Thyroid gland (tissue), 4 donors: ENCODE data around the gene WFIKKN1. TPM values are rescaled to one million over a fixed set of nuclear protein-coding genes. Genes with fewer than 3 reads are reported as not detected.

Experiments
- DNase-seq, 2 donors: peaks; one replicate each; pipeline ENCODE4 v3.0.0-alpha.2; 2019
- H3K27ac ChIP-seq, 3 donors: fragments of 200-600 bp; sonication (generic); 1 replicate in 2 of 3; 2 replicates in 1 of 3; pipeline ENCODE4 v1.5.1; 2016 to 2019; ENCODE audit warnings: mild to moderate bottlenecking in 1 of 3, moderate library complexity in 1 of 3
- H3K27me3 ChIP-seq: fragments of 200-600 bp; sonication (generic); one replicate; pipeline ENCODE4 v1.5.1; 2019
- H3K36me3 ChIP-seq, 2 donors: fragments of 200-600 bp; sonication (generic); one replicate each; pipeline ENCODE4 v1.5.1; 2016 to 2019
- H3K4me1 ChIP-seq, 2 donors: fragments of 200-600 bp; sonication (generic); one replicate each; pipeline ENCODE4 v1.5.1; 2017 to 2019
- H3K4me3 ChIP-seq, 3 donors: fragments of 200-600 bp; sonication (generic); replicated peaks in 1 of 3; 1 replicate in 2 of 3; 2 replicates in 1 of 3; pipeline ENCODE4 v1.5.1; 2016; ENCODE audit warnings: mild to moderate bottlenecking in 1 of 3
- H3K9me3 ChIP-seq: fragments of 200-600 bp; sonication (generic); one replicate; pipeline ENCODE4 v1.5.1; 2017
- CTCF ChIP-seq, 6 experiments: fragments of 200-600 bp in 3 of 6; fragments of 450-650 bp in 3 of 6; sonication (generic) in 3 of 6; IDR thresholded peaks; one replicate each; pipeline ENCODE4 v1.5.1; 2016 to 2019; ENCODE audit warnings: antibody characterized with exemption in 6 of 6, mild to moderate bottlenecking in 2 of 6, inconsistent platforms in 1 of 6, moderate library complexity in 1 of 6
- POLR2A ChIP-seq, 2 donors: fragments of 450-650 bp; IDR thresholded peaks; one replicate each; pipeline ENCODE4 v1.6.1; 2017; ENCODE audit warnings: antibody characterized with exemption in 2 of 2, mild to moderate bottlenecking in 2 of 2, moderate library complexity in 1 of 2
- WGBS, 2 donors: methylation state at CpG; one replicate each; pipeline ENCODE4 v1.1.5; 2017; 5-methylcytosine and 5-hydroxymethylcytosine counted together
- intact Hi-C: fragments of 100-400 bp; cut with DNase I; formaldehyde crosslinking; loops from one replicate; pipeline ENCODE4 v1.15.1; 2023
- total RNA-seq, 4 donors: library from RNA; depleted of rRNA; stranded (reverse); fragments of >200 nt; gene quantifications; one replicate each; pipeline ENCODE4 v1.2.3, GENCODE V29; 2016

WFIKKN1 gene
- total RNA-seq, 4 donors from 2014 or later, result 0.13 to 1.8 (median 0.77) TPM

- Histone ChIP-seq H3K4me1 (peaks cover 12 to 28% of the 10 kb centered on the region in 2 donors), H3K27ac (no peak overlapping the region), H3K27me3 (no peaks in the 10 kb centered on the region), H3K36me3 (peaks cover 33 to 44% of the 10 kb centered on the region in 2 donors), H3K9me3 (no peaks in the 10 kb centered on the region), H3K4me3 (no peak overlapping the region)
- intact Hi-C loops, result no loop called here
- no peak for DNase-seq
- no peak for TF ChIP-seq POLR2A (IDR thresholded peaks at IDR 0.05)
- no peak for TF ChIP-seq CTCF (IDR thresholded peaks at IDR 0.05)
- WGBS, 2 donors, result 93 to 95% methylated on average over 18 to 32 of the region's 40 CpGs
These were observed 40.8 kb downstream of the WFIKKN1 start for GRCh38 chr16:671353-672131.

GRCh38 chr16:672371-672770 lies 41.6 kb downstream of the WFIKKN1 start:
- no peak for DNase-seq
- H3K36me3 ChIP-seq, result peaks cover 33 to 44% of the 10 kb centered on the region in 2 donors
- no peaks in the 10 kb centered on the region for H3K27me3 ChIP-seq
- WGBS, 2 donors, result 93% methylated on average over 8 of the region's 19 CpGs; no CpG with 5 or more reads in 1 of the 2 donors
- no peak overlapping the region for H3K27ac ChIP-seq
- peaks cover 12 to 25% of the 10 kb centered on the region in 2 donors for H3K4me1 ChIP-seq
- intact Hi-C loops, result no loop called here
- TF ChIP-seq CTCF (IDR thresholded peaks at IDR 0.05) (no peak), POLR2A (IDR thresholded peaks at IDR 0.05) (no peak)
- H3K9me3 ChIP-seq, result no peaks in the 10 kb centered on the region
- no peak overlapping the region for H3K4me3 ChIP-seq

GRCh38 chr16:672851-673250 lies 42.1 kb downstream of the WFIKKN1 start:
- H3K36me3 ChIP-seq, result peaks cover 33 to 44% of the 10 kb centered on the region in 2 donors
- H3K4me3 ChIP-seq, result no peak overlapping the region
- no peaks in the 10 kb centered on the region for H3K27me3 ChIP-seq
- DNase-seq, result no peak
- H3K27ac ChIP-seq, result no peak overlapping the region
- H3K4me1 ChIP-seq, result peaks cover 12 to 21% of the 10 kb centered on the region in 2 donors
- TF ChIP-seq CTCF (IDR thresholded peaks at IDR 0.05), result no peak
- no peak for TF ChIP-seq POLR2A (IDR thresholded peaks at IDR 0.05)
- 96 to 97% methylated on average over 20 of the region's 21 CpGs for WGBS, 2 donors
- no peaks in the 10 kb centered on the region for H3K9me3 ChIP-seq
- intact Hi-C loops, result no loop called here

- Histone ChIP-seq H3K4me3 (no peak overlapping the region), H3K27me3 (no peaks in the 10 kb centered on the region), H3K4me1 (peaks cover 11 to 21% of the 10 kb centered on the region in 2 donors), H3K36me3 (peaks cover 33 to 44% of the 10 kb centered on the region in 2 donors), H3K9me3 (no peaks in the 10 kb centered on the region), H3K27ac (no peak overlapping the region)
- 90% methylated on average over 11 of the region's 18 CpGs; no CpG with 5 or more reads in 1 of the 2 donors for WGBS, 2 donors
- no peak for DNase-seq
- TF ChIP-seq CTCF (IDR thresholded peaks at IDR 0.05) (no peak), POLR2A (IDR thresholded peaks at IDR 0.05) (no peak)
- intact Hi-C loops, result no loop called here
These were observed 42.7 kb downstream of the WFIKKN1 start for GRCh38 chr16:673399-673991.
